ENCODE data around the gene PLEKHA3. TPM values are rescaled to one million over a fixed set of nuclear protein-coding genes. Genes with fewer than 3 reads are reported as not detected.

The PLEKHA3 gene
- total and polyA plus RNA-seq, 10 of the 15 experiments (the other 5 are each of a cell fraction or from before 2014, with no cell fraction given): 1.4 to 21.1 (median 7.4) TPM

GRCh38 chr2:178478130-178478438, 2.2 kb upstream of the PLEKHA3 start:
- POLR2A ChIA-PET: no interaction called here
- Histone ChIP-seq H3K4me1 (ENCODE audit: control insufficient read depth, insufficient read depth, low read length) (peaks cover 7% of the 10 kb centered on the region; the same call in 1 of the 2 replicates), H3K27ac (ENCODE audit: control insufficient read depth, insufficient read depth) (peak overlapping the region; percentile 88), H3K27me3 (replicated peaks in 1 of 2; ENCODE audit: control insufficient read depth in 2 of 2, insufficient read depth in 2 of 2, low read length in 1 of 2) (no peaks in the 10 kb centered on the region), H4K20me1 (ENCODE audit: control insufficient read depth, insufficient read depth) (no peaks in the 10 kb centered on the region), H3K36me3 (ENCODE audit: control insufficient read depth in 2 of 2, insufficient read depth in 2 of 2, low read length in 1 of 2) (no peaks in the 10 kb centered on the region), H3K9ac (ENCODE audit: control insufficient read depth, insufficient read depth, low read length) (peak overlapping the region; percentile 94), H3K9me3 (replicated peaks; ENCODE audit: control insufficient read depth, insufficient read depth, low read length) (no peaks in the 10 kb centered on the region), H3K4me2 (ENCODE audit: control insufficient read depth, insufficient read depth) (peak overlapping the region; percentile 97), H3K4me3 (peak overlapping the region; percentile 99), H3K79me2 (ENCODE audit: control insufficient read depth, insufficient read depth, low read length) (peaks cover 29% of the 10 kb centered on the region), H2AFZ (ENCODE audit: control insufficient read depth, low read depth, low read length) (peak overlapping the region; percentile 98)
- DNase-seq (ENCODE audit: low read depth, low spot score) (no peak), ATAC-seq (peak; percentile 3; the same call in 2 of the 3 replicates), FAIRE-seq (peak; percentile 65)
- CTCF ChIA-PET: no interaction called here
- whole genome bisulfite sequencing (ENCODE audit: insufficient coverage, insufficient replicate concordance, low lambda C conversion rate, missing lambda C conversion rate): 0% methylated on average over 10 of the region's 10 CpGs
- TF ChIP-seq SIN3A (IDR thresholded peaks at IDR 0.05; ENCODE audit: low read depth, low read length) (peak; percentile 31; the same call in 1 of the 2 replicates), SREBF2 (IDR thresholded peaks at IDR 0.05; ENCODE audit: low read length) (no peak), IKZF2 (IDR thresholded peaks at IDR 0.05) (no peak), STAT3 (IDR thresholded peaks at IDR 0.05; ENCODE audit: low read depth, low read length) (0 out of 2 replicates have a peak, but pooled peaks have one; percentile 45)
- SMC1A ChIA-PET (ENCODE audit: uncharacterized antibody, unreplicated experiment): interaction anchor here (1.6 kb wide), 1 partner anchor 52 kb away, joined by 3 read pairs; no protein-coding TSS in a partner anchor
- RAD21 ChIA-PET (ENCODE audit: unreplicated experiment): no interaction called here
- BruUV-seq (replicated peaks): TSS peak; percentile 90
- in situ Hi-C loops (cut with MboI): no loop called here
- intact Hi-C loops (cut with micrococcal nuclease; ENCODE audit: unreplicated experiment): loop anchor here (1.0 to 10.0 kb wide), 3 partner anchors 27 to 437 kb away; partner anchors contain the start of genes PJVK and PRKRA

- ChIA-PET POLR2A (no interaction called here), SMC1A (ENCODE audit: uncharacterized antibody, unreplicated experiment) (interaction anchor here (1.6 kb wide), 1 partner anchor 52 kb away, joined by 3 read pairs; no protein-coding TSS in a partner anchor), RAD21 (ENCODE audit: unreplicated experiment) (interaction anchor here (1.6 kb wide), 1 partner anchor 50 kb away, joined by 8 read pairs; no protein-coding TSS in a partner anchor), CTCF (interaction anchor here (1.1 to 1.8 kb wide), 3 partner anchors 17 to 50 kb away, joined by 3 to 10 read pairs (median 7); no protein-coding TSS in a partner anchor)
- peaks cover 34% of the 10 kb centered on the region for H3K79me2 ChIP-seq (ENCODE audit: control insufficient read depth, insufficient read depth, low read length)
- H3K9ac ChIP-seq (ENCODE audit: control insufficient read depth, insufficient read depth, low read length): peak within 1 kb of the TSS; percentile 94
- DNase-seq (ENCODE audit: low read depth, low spot score) (peak; percentile 33), ATAC-seq (peak; percentile 75), FAIRE-seq (peak; percentile 92)
- H4K20me1 ChIP-seq (ENCODE audit: control insufficient read depth, insufficient read depth): no peaks in the 10 kb centered on the region
- peaks cover 7% of the 10 kb centered on the region; the same call in 1 of the 2 replicates for H3K4me1 ChIP-seq (ENCODE audit: control insufficient read depth, insufficient read depth, low read length)
- H3K4me2 ChIP-seq (ENCODE audit: control insufficient read depth, insufficient read depth): peak within 1 kb of the TSS; percentile 97
- H3K4me3 ChIP-seq: peak within 1 kb of the TSS; percentile 99
- H3K9me3 ChIP-seq (replicated peaks; ENCODE audit: control insufficient read depth, insufficient read depth, low read length): no peaks in the 10 kb centered on the region
- no peaks in the 10 kb centered on the region for H3K27me3 ChIP-seq (replicated peaks in 1 of 2; ENCODE audit: control insufficient read depth in 2 of 2, insufficient read depth in 2 of 2, low read length in 1 of 2)
- in situ Hi-C loops (cut with MboI): no loop called here
- intact Hi-C loops (cut with micrococcal nuclease; ENCODE audit: unreplicated experiment): loop anchor here (1.0 to 10.0 kb wide), 4 partner anchors 27 to 436 kb away; partner anchors contain the start of genes PJVK and PRKRA
- no TSS peak for BruUV-seq (replicated peaks)
- H3K36me3 ChIP-seq (ENCODE audit: control insufficient read depth in 2 of 2, insufficient read depth in 2 of 2, low read length in 1 of 2): no peaks in the 10 kb centered on the region
- H2AFZ ChIP-seq (ENCODE audit: control insufficient read depth, low read depth, low read length): peak within 1 kb of the TSS; percentile 98
- WGBS (ENCODE audit: insufficient coverage, insufficient replicate concordance, low lambda C conversion rate, missing lambda C conversion rate): under 1% methylated on average over 55 of the region's 56 CpGs
- H3K27ac ChIP-seq (ENCODE audit: control insufficient read depth, insufficient read depth): peak within 1 kb of the TSS; percentile 88
- TF ChIP-seq NFXL1 (IDR thresholded peaks at IDR 0.05; ENCODE audit: borderline replicate concordance) (no peak), RELB (IDR thresholded peaks at IDR 0.05; ENCODE audit: low read depth) (0 out of 2 replicates have a peak, but pooled peaks have one; percentile 28), SIN3A (IDR thresholded peaks at IDR 0.05; ENCODE audit: low read depth, low read length) (peak; percentile 7; the same call in 1 of the 2 replicates), NR2C1 (IDR thresholded peaks at IDR 0.05) (no peak), ATF7 (IDR thresholded peaks at IDR 0.05; ENCODE audit: low read depth) (no peak), ZNF274 (IDR thresholded peaks at IDR 0.05; ENCODE audit: insufficient read depth, insufficient read length) (no peak), IKZF1 (conservative IDR thresholded peaks at IDR 0.05) (no peak; the same call in 1 of the 2 replicates)
These were observed 1.6 kb upstream of the PLEKHA3 start, which contains the start of gene FKBP7 for GRCh38 chr2:178478439-178479274. Gene FKBP7, minus strand, starts transcription at chr2:178478600. Its CDS starts 101 bp downstream, at chr2:178478499.

Measured in GM12878 (cell line).